Measurements from ENCODE around the gene NBPF3. TPM values are rescaled to one million over a fixed set of nuclear protein-coding genes. Genes with fewer than 3 reads are reported as not detected.
"Not testable (repeated sequence)": the region's sequence is repeated elsewhere in the genome, so short reads cannot be mapped to it uniquely, and the experiment has no call there.

The NBPF3 gene
- total RNA-seq, 1 experiment from 2014 or later, result 17.3 TPM

GRCh38 chr1:21453964-21454614 is 14.2 kb downstream of the NBPF3 start:
- H3K9me2 ChIP-seq (ENCODE audit: insufficient read depth); POLR2A ChIA-PET; CTCF ChIA-PET; ATAC-seq; intact Hi-C loops (cut with micrococcal nuclease); H3K27me3 ChIP-seq (ENCODE audit: insufficient read depth, low read length); H2AFZ ChIP-seq (ENCODE audit: low read depth, low read length, poor library complexity, severe bottlenecking); RAD21 ChIA-PET (ENCODE audit: low non-redundant PET in 1 of 2, low total read pairs in 2 of 2, uncharacterized antibody in 2 of 2, unreplicated experiment in 2 of 2); H3K9me3 ChIP-seq (ENCODE audit: control insufficient read depth in 1 of 2, insufficient read depth in 1 of 2, low read depth in 1 of 2, low read length in 2 of 2); H3K36me3 ChIP-seq (ENCODE audit: control insufficient read depth in 1 of 2, insufficient read depth in 2 of 2, low read length in 2 of 2); H3K27ac ChIP-seq (ENCODE audit: low read depth, low read length); H3K4me3 ChIP-seq (replicated peaks in 1 of 2; ENCODE audit: low read depth in 1 of 2, low read length in 2 of 2); BruUV-seq (replicated peaks); H4K20me1 ChIP-seq (ENCODE audit: insufficient read depth); H3K9ac ChIP-seq (ENCODE audit: low read length); DNase-seq (ENCODE audit: low read depth, low spot score); H3K79me2 ChIP-seq (ENCODE audit: insufficient read depth, low read length): not testable (repeated sequence)
- peaks cover 0 to 11% of the 10 kb centered on the region in 2 experiments; a peak in 2 of 4 replicates for H3K4me1 ChIP-seq (ENCODE audit: control insufficient read depth in 1 of 2, insufficient read depth in 2 of 2, low read length in 2 of 2)
- TF ChIP-seq JUND (IDR thresholded peaks at IDR 0.05) (peak; percentile 37; the same call in 1 of the 2 replicates), CEBPB (IDR thresholded peaks at IDR 0.05; ENCODE audit: low read depth) (0 out of 2 replicates have a peak, but pooled peaks have one; percentile 44), FOSL1 (IDR thresholded peaks at IDR 0.05; ENCODE audit: low read depth) (peak; percentile 22; the same call in 1 of the 2 replicates)
- peak overlapping the region; percentile 19; the same call in 1 of the 2 replicates for H3K4me2 ChIP-seq (ENCODE audit: low read length)

GRCh38 chr1:21454904-21455303 is 15.0 kb downstream of the NBPF3 start:
- H3K9me2 ChIP-seq (ENCODE audit: insufficient read depth); DNase-seq (ENCODE audit: low read depth, low spot score); H3K27me3 ChIP-seq (ENCODE audit: insufficient read depth, low read length); intact Hi-C loops (cut with micrococcal nuclease); H4K20me1 ChIP-seq (ENCODE audit: insufficient read depth); CTCF ChIA-PET; H3K79me2 ChIP-seq (ENCODE audit: insufficient read depth, low read length); H2AFZ ChIP-seq (ENCODE audit: low read depth, low read length, poor library complexity, severe bottlenecking); H3K9me3 ChIP-seq (ENCODE audit: control insufficient read depth in 1 of 2, insufficient read depth in 1 of 2, low read depth in 1 of 2, low read length in 2 of 2); H3K36me3 ChIP-seq (ENCODE audit: control insufficient read depth in 1 of 2, insufficient read depth in 2 of 2, low read length in 2 of 2); H3K9ac ChIP-seq (ENCODE audit: low read length); POLR2A ChIA-PET; H3K27ac ChIP-seq (ENCODE audit: low read depth, low read length); ATAC-seq; H3K4me2 ChIP-seq (ENCODE audit: low read length); BruUV-seq (replicated peaks); RAD21 ChIA-PET (ENCODE audit: low non-redundant PET in 1 of 2, low total read pairs in 2 of 2, uncharacterized antibody in 2 of 2, unreplicated experiment in 2 of 2); H3K4me3 ChIP-seq (replicated peaks in 1 of 2; ENCODE audit: low read depth in 1 of 2, low read length in 2 of 2): not testable (repeated sequence)
- peaks cover 0 to 11% of the 10 kb centered on the region in 2 experiments; a peak in 2 of 4 replicates for H3K4me1 ChIP-seq (ENCODE audit: control insufficient read depth in 1 of 2, insufficient read depth in 2 of 2, low read length in 2 of 2)
